DND-41 (cell line): ENCODE measurements around the gene TCF21.

ENCODE experiments used
- CTCF ChIP-seq: IDR thresholded peaks from 2 replicates; pipeline ENCODE4 v1.5.1; 2012; ENCODE audit warnings: borderline replicate concordance, low read length, moderate library complexity, mild to moderate bottlenecking; ENCODE audit not compliant: poor library complexity, severe bottlenecking; ENCODE audit errors: extremely low read depth
- EZH2 ChIP-seq: IDR thresholded peaks from 3 replicates; pipeline ENCODE4 v1.6.1; 2012; ENCODE audit warnings: borderline replicate concordance, low read depth, mild to moderate bottlenecking, moderate library complexity, low read length, inconsistent platforms; ENCODE audit not compliant: severe bottlenecking

DNA sequence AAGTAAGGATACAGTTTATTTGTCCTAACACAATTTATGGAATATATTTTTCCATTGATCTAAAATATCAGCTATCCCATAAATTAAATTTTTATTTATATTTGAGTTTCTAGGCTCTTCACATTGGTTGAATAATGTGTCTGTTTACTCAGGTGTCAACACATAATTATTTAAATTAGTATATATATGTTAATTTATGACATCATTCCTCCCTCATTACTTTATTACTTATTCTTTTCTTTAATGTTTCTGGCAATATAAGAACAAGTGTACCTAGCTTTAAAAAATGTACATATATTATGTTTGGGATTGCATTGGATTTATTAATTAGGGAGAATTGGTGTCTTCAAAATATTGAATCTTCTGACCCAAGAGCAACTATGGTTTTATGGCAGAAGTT lies 31.2 kb upstream of the TCF21 start:
- TF ChIP-seq CTCF (no peak), EZH2 (no peak)
